Neural crest cell (in vitro differentiated cells): ENCODE data around the gene DCAF6. TPM values are rescaled to one million over a fixed set of nuclear protein-coding genes. Genes with fewer than 3 reads are reported as not detected.

ENCODE experiments used
- DNase-seq: peaks from one replicate; pipeline ENCODE4 v3.0.0; 2021; ENCODE audit warnings: low read depth, mixed read lengths, low spot score
- H3K27ac Mint-ChIP-seq: one replicate; pipeline ENCODE4 v1.8.0; 2021; ENCODE audit warnings: mild to moderate bottlenecking, mixed read lengths; ENCODE audit not compliant: unreplicated experiment
- H3K27me3 Mint-ChIP-seq: 2 replicates; pipeline ENCODE4 v1.8.0; 2021; ENCODE audit warnings: low read depth, mild to moderate bottlenecking, mixed read lengths
- H3K36me3 Mint-ChIP-seq: 2 replicates; pipeline ENCODE4 v1.8.0; 2021; ENCODE audit warnings: low read depth, mild to moderate bottlenecking, mixed read lengths
- H3K4me1 Mint-ChIP-seq: 2 replicates; pipeline ENCODE4 v1.8.0; 2021; ENCODE audit warnings: mixed read lengths
- H3K4me3 Mint-ChIP-seq: one replicate; pipeline ENCODE4 v1.8.0; 2021; ENCODE audit warnings: mild to moderate bottlenecking, mixed read lengths
- H3K9me3 Mint-ChIP-seq: 2 replicates; pipeline ENCODE4 v1.8.0; 2021; ENCODE audit warnings: mixed read lengths
- total RNA-seq: library from RNA; stranded (reverse); gene quantifications from 2 replicates; pipeline ENCODE4 v1.2.1, GENCODE V29; 2021
- TF ChIP-seq, protein P1 (sequence below): fragments of 200-600 bp; sonication (generic); conservative IDR thresholded peaks from 2 replicates; pipeline ENCODE4 v1.5.0; 2021; ENCODE audit warnings: antibody characterized with exemption, mild to moderate bottlenecking

DCAF6 gene
- total RNA-seq, 1 donor from 2014 or later = 15.9 TPM

DNA sequence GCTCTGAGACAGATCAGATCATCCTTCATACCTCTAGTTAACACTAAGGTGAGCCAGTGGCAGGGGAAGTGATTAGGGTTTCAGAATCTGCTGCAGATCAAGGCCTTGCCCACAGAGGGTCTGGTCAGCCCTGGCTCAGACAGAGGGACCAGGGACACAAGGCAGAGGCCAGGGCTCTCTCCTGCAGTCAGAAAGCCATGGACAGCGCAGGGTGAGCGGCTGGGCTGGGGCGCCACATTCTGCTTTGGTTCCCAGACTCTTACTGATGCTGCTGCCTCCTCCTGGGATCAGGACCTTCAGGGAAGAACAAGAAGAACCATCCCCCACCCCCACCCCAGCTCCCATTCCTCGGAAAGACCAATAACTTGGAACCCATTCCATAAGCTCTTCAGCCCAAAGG is 157.1 kb downstream of the DCAF6 start:
- peaks cover 13% of the 10 kb centered on the region for H3K4me1 Mint-ChIP-seq

GRCh38 chr1:168095476-168095875 is 159.0 kb downstream of the DCAF6 start:
- Mint-ChIP-seq H3K27me3 (no peaks in the 10 kb centered on the region), H3K9me3 (no peaks in the 10 kb centered on the region), H3K4me3 (no peak overlapping the region), H3K27ac (no peak overlapping the region), H3K4me1 (peaks cover 13% of the 10 kb centered on the region), H3K36me3 (peaks cover 16% of the 10 kb centered on the region)
- TF ChIP-seq, protein P1, sequence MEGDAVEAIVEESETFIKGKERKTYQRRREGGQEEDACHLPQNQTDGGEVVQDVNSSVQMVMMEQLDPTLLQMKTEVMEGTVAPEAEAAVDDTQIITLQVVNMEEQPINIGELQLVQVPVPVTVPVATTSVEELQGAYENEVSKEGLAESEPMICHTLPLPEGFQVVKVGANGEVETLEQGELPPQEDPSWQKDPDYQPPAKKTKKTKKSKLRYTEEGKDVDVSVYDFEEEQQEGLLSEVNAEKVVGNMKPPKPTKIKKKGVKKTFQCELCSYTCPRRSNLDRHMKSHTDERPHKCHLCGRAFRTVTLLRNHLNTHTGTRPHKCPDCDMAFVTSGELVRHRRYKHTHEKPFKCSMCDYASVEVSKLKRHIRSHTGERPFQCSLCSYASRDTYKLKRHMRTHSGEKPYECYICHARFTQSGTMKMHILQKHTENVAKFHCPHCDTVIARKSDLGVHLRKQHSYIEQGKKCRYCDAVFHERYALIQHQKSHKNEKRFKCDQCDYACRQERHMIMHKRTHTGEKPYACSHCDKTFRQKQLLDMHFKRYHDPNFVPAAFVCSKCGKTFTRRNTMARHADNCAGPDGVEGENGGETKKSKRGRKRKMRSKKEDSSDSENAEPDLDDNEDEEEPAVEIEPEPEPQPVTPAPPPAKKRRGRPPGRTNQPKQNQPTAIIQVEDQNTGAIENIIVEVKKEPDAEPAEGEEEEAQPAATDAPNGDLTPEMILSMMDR = no peak
- DNase-seq = no peak

More for the DNA sequence above, 157.1 kb downstream of the DCAF6 start:
- H3K27me3 Mint-ChIP-seq = no peaks in the 10 kb centered on the region
- H3K4me3 Mint-ChIP-seq = no peak overlapping the region
- peaks cover 16% of the 10 kb centered on the region for H3K36me3 Mint-ChIP-seq
- no peaks in the 10 kb centered on the region for H3K9me3 Mint-ChIP-seq
- no peak overlapping the region for H3K27ac Mint-ChIP-seq
- DNase-seq = no peak
- TF ChIP-seq, protein P1 = no peak

GRCh38 chr1:168096296-168097165 is 160.0 kb downstream of the DCAF6 start:
- Mint-ChIP-seq H3K9me3 (no peaks in the 10 kb centered on the region), H3K4me1 (peaks cover 7% of the 10 kb centered on the region), H3K4me3 (no peak overlapping the region), H3K27ac (peak overlapping the region; percentile 86), H3K27me3 (no peaks in the 10 kb centered on the region), H3K36me3 (peaks cover 16% of the 10 kb centered on the region)
- no peak for DNase-seq
- TF ChIP-seq, protein P1 = no peak

DNA sequence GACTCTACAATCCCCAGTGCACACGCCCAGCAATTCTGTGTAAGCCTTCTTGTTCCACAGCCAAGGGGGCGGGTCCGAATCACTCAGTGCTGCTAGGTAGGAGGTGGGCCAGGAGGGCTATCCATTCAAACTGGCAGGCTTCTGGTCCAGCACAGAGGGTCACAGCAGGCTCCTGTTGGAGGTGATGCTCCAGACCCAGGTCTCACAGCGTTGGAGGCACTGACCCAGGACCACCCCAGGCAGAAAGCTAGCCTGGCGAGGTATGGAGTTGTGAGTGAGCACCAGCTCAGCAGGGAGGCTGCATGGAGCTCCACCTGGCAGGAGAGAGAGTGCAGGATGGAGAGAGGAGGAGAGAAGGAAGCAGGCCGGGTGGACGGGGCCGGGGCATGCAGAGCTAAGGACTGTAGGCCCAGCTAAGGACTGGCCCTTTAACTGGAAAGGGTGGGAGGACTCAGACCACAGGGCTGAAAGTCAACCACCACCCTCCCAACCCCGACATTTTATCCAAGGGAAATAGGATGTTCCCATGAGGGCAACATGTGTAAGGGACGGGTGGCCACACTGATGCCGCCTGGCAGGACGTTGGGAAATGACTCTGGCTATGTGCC is 161.5 kb downstream of the DCAF6 start:
- Mint-ChIP-seq H3K27ac (no peak overlapping the region), H3K9me3 (no peaks in the 10 kb centered on the region), H3K4me1 (peaks cover 4% of the 10 kb centered on the region), H3K36me3 (peaks cover 16% of the 10 kb centered on the region), H3K4me3 (no peak overlapping the region), H3K27me3 (no peaks in the 10 kb centered on the region)
- TF ChIP-seq, protein P1 = no peak
- no peak for DNase-seq

- H3K9me3 Mint-ChIP-seq = no peaks in the 10 kb centered on the region
- H3K27ac Mint-ChIP-seq = no peak overlapping the region
- peaks cover 16% of the 10 kb centered on the region for H3K36me3 Mint-ChIP-seq
- H3K4me1 Mint-ChIP-seq = no peaks in the 10 kb centered on the region
- no peaks in the 10 kb centered on the region for H3K27me3 Mint-ChIP-seq
- H3K4me3 Mint-ChIP-seq = no peak overlapping the region
- no peak for DNase-seq
- TF ChIP-seq, protein P1 = no peak
Observed at GRCh38 chr1:168098534-168099320, 162.2 kb downstream of the DCAF6 start.
